Fibroblast of villous mesenchyme (primary cell): ENCODE data around the gene BICRAL. TPM values are rescaled to one million over a fixed set of nuclear protein-coding genes. Genes with fewer than 3 reads are reported as not detected.

ENCODE experiments used
- DNase-seq: peaks from one replicate; pipeline ENCODE4 v3.0.0-alpha.2; 2010; ENCODE audit warnings: low read depth
- H3K4me3 ChIP-seq: 2 replicates; pipeline ENCODE4 v1.5.1; 2011; ENCODE audit warnings: low read depth, mild to moderate bottlenecking, low read length
- CTCF ChIP-seq: IDR thresholded peaks from 2 replicates; pipeline ENCODE4 v1.5.1; 2012; ENCODE audit warnings: low read depth, mild to moderate bottlenecking, low read length; ENCODE audit not compliant: insufficient read depth
- total RNA-seq: library from RNA; depleted of rRNA; stranded (reverse); fragments of >200 nt; gene quantifications from 2 replicates; pipeline ENCODE4 v1.2.3, GENCODE V29; 2012

Gene BICRAL
- total RNA-seq, 1 donor: 5.6 TPM

GRCh38 chr6:42821341-42821668 is 39.5 kb downstream of the BICRAL start:
- no peak overlapping the region for H3K4me3 ChIP-seq
- no peak for TF ChIP-seq CTCF
- DNase-seq: no peak

- H3K4me3 ChIP-seq: no peak overlapping the region
- no peak for TF ChIP-seq CTCF
- no peak for DNase-seq
Measured at GRCh38 chr6:42821846-42822245, 40.0 kb downstream of the BICRAL start.

GRCh38 chr6:42829561-42830092 is 47.8 kb downstream of the BICRAL start:
- no peak for TF ChIP-seq CTCF
- H3K4me3 ChIP-seq: no peak overlapping the region
- no peak for DNase-seq

GRCh38 chr6:42831237-42831636 is 49.4 kb downstream of the BICRAL start:
- no peak for TF ChIP-seq CTCF
- H3K4me3 ChIP-seq: no peak overlapping the region
- DNase-seq: no peak

GRCh38 chr6:42834056-42834455 is 52.2 kb downstream of the BICRAL start:
- TF ChIP-seq CTCF: no peak
- no peak for DNase-seq
- H3K4me3 ChIP-seq: no peak overlapping the region

GRCh38 chr6:42841844-42842584 is 60.2 kb downstream of the BICRAL start:
- TF ChIP-seq CTCF: no peak
- DNase-seq: no peak
- no peak overlapping the region for H3K4me3 ChIP-seq

GRCh38 chr6:42845327-42845694 is 63.5 kb downstream of the BICRAL start:
- DNase-seq: no peak
- no peak for TF ChIP-seq CTCF
- no peak overlapping the region for H3K4me3 ChIP-seq
